B cell (primary cell): ENCODE measurements around the gene SLC9C1. TPM values are rescaled to one million over a fixed set of nuclear protein-coding genes. Genes with fewer than 3 reads are reported as not detected.

Experiments used
- ATAC-seq: fragments of 200-7000 bp; cut with Tn5 transposase; one replicate; pipeline ENCODE4 v1.10.0; 2021; ENCODE audit warnings: low read depth, mild to moderate bottlenecking, moderate number of reproducible peaks, moderate library complexity
- CTCF ChIA-PET: fragments of 350-600 bp; sonication (Branson Sonifier 250); formaldehyde crosslinking; loops from one replicate; lab custom pipeline; 2021; ENCODE audit warnings: antibody characterized with exemption, inconsistent platforms; lab: Charles Lee
- POLR2A ChIA-PET: fragments of 350-600 bp; sonication (Branson Sonifier 250); formaldehyde crosslinking; loops from one replicate; lab custom pipeline; 2021; ENCODE audit warnings: antibody characterized with exemption; lab: Charles Lee
- DNase-seq: peaks from one replicate; pipeline ENCODE4 v3.0.0; 2013
- H2AFZ ChIP-seq: 2 replicates; pipeline ENCODE4 v1.6.1; 2012; ENCODE audit warnings: mild to moderate bottlenecking, low read depth, low read length; ENCODE audit not compliant: insufficient read depth, poor library complexity, severe bottlenecking
- H3K27ac ChIP-seq, 2 donors: 1 replicate in 1 of 2; 2 replicates in 1 of 2; pipeline ENCODE4 v1.5.1; 2012 to 2013; ENCODE audit warnings: low read length in 2 of 2, mild to moderate bottlenecking in 2 of 2, moderate library complexity in 1 of 2
- H3K27me3 ChIP-seq, 4 experiments: fragments of 200-600 bp in 1 of 4; sonication (generic) in 1 of 4; replicated peaks in 1 of 4; 1 replicate in 2 of 4; 2 replicates in 2 of 4; pipeline versions ENCODE4 v1.6.1 to v1.7.0; 2013 to 2016; ENCODE audit warnings: low read length in 3 of 4, mild to moderate bottlenecking in 2 of 4, mixed read lengths in 1 of 4, moderate library complexity in 1 of 4; ENCODE audit not compliant: insufficient read depth in 4 of 4, control insufficient read depth in 3 of 4; ENCODE audit errors: control extremely low read depth in 1 of 4
- H3K36me3 ChIP-seq, 2 experiments: replicated peaks in 1 of 2; 1 replicate in 1 of 2; 2 replicates in 1 of 2; pipeline versions ENCODE4 v1.6.1 to v1.7.1; 2013; ENCODE audit warnings: low read length in 1 of 2; ENCODE audit not compliant: insufficient read depth in 2 of 2, control insufficient read depth in 1 of 2; ENCODE audit errors: control extremely low read depth in 1 of 2, extremely low read depth in 1 of 2
- H3K4me1 ChIP-seq, 2 donors: fragments of 200-600 bp in 1 of 2; sonication (generic) in 1 of 2; 1 replicate in 1 of 2; 2 replicates in 1 of 2; pipeline versions ENCODE4 v1.5.1 to v1.6.1; 2013 to 2017; ENCODE audit warnings: low read length in 2 of 2; ENCODE audit not compliant: control insufficient read depth in 2 of 2, insufficient read depth in 2 of 2
- H3K4me2 ChIP-seq: replicated peaks from 2 replicates; pipeline ENCODE3; 2012; ENCODE audit warnings: mild to moderate bottlenecking, low read depth, low read length; ENCODE audit not compliant: poor library complexity, severe bottlenecking
- H3K4me3 ChIP-seq, 5 experiments: fragments of 200-600 bp in 1 of 5; sonication (generic) in 1 of 5; 1 replicate in 3 of 5; 2 replicates in 2 of 5; pipeline versions ENCODE4 v1.5.1 to v1.7.0; 2011 to 2016; ENCODE audit warnings: low read length in 4 of 5, mild to moderate bottlenecking in 4 of 5, low read depth in 2 of 5, control low read depth in 1 of 5, moderate library complexity in 1 of 5; ENCODE audit not compliant: insufficient read depth in 1 of 5; ENCODE audit errors: control extremely low read depth in 1 of 5, extremely low read depth in 1 of 5
- H3K79me2 ChIP-seq: fragments of 200-600 bp; sonication (generic); one replicate; pipeline ENCODE4 v1.6.0; 2016; ENCODE audit warnings: low read length; ENCODE audit not compliant: control insufficient read depth, insufficient read depth
- H3K9ac ChIP-seq: fragments of 200-600 bp; sonication (generic); 2 replicates; pipeline ENCODE4 v1.6.1; 2017; ENCODE audit warnings: mild to moderate bottlenecking, low read length, moderate library complexity
- H3K9me3 ChIP-seq, 3 donors: one replicate each; pipeline versions ENCODE4 v1.6.1 to v1.7.1; 2013; ENCODE audit warnings: low read length in 2 of 3; ENCODE audit not compliant: control insufficient read depth in 2 of 3, insufficient read depth in 1 of 3; ENCODE audit errors: control extremely low read depth in 1 of 3
- H4K20me1 ChIP-seq: 2 replicates; pipeline ENCODE4 v1.6.0; 2012; ENCODE audit warnings: mild to moderate bottlenecking, low read length; ENCODE audit not compliant: insufficient read depth, control insufficient read depth, poor library complexity, severe bottlenecking
- H3K27ac Mint-ChIP-seq: one replicate; pipeline ENCODE4 v1.8.0; 2021; ENCODE audit warnings: mixed read lengths
- H3K27me3 Mint-ChIP-seq: one replicate; pipeline ENCODE4 v1.8.0; 2021; ENCODE audit warnings: mixed read lengths
- H3K4me1 Mint-ChIP-seq: one replicate; pipeline ENCODE4 v1.8.0; 2021; ENCODE audit warnings: mixed read lengths
- H3K4me3 Mint-ChIP-seq: one replicate; pipeline ENCODE4 v1.8.0; 2021; ENCODE audit warnings: mixed read lengths
- H3K9me3 Mint-ChIP-seq: one replicate; pipeline ENCODE4 v1.8.0; 2022; ENCODE audit warnings: mixed read lengths; ENCODE audit not compliant: insufficient read depth
- CTCF ChIP-seq: fragments of 200-600 bp; IDR thresholded peaks from one replicate; pipeline ENCODE4 v1.8.0; 2022; ENCODE audit warnings: antibody characterized with exemption, mild to moderate bottlenecking
- EZH2 ChIP-seq: IDR thresholded peaks from 2 replicates; pipeline ENCODE4 v1.6.1; 2012; ENCODE audit warnings: borderline replicate concordance, low read depth, mild to moderate bottlenecking, moderate library complexity, low read length; ENCODE audit not compliant: insufficient read depth, poor library complexity, severe bottlenecking
- WGBS: methylation state at CpG from one replicate; pipeline ENCODE4 v1.1.5; 2013; ENCODE audit warnings: missing lambda C conversion rate; ENCODE audit not compliant: insufficient coverage; 5-methylcytosine and 5-hydroxymethylcytosine counted together
- intact Hi-C: fragments of 100-400 bp; cut with micrococcal nuclease; formaldehyde crosslinking; loops from one replicate; pipeline ENCODE4 v1.10.0; 2022
- polyA plus RNA-seq: library from polyadenylated mRNA; depleted of rRNA; stranded (reverse); fragments of >200 nt; gene quantifications from 2 replicates; pipeline ENCODE4 v1.2.3, GENCODE V29; 2012
- total RNA-seq, 2 donors: library from RNA; stranded (reverse); fragments of 120-200 nt in 1 of 2; gene quantifications; 1 replicate in 1 of 2; 2 replicates in 1 of 2; pipeline versions ENCODE4 v1.2.3 to v1.2.4, GENCODE V29; 2013 to 2022

Gene SLC9C1
- total and polyA plus RNA-seq, 2 donors (not counting 1 experiment from before 2014, with no cell fraction given) = 0.07 to 0.49 TPM

- Mint-ChIP-seq H3K27me3 (peaks cover 3% of the 10 kb centered on the region), H3K27ac (no peak overlapping the region), H3K4me1 (peaks cover 10% of the 10 kb centered on the region), H3K9me3 (peaks cover 2% of the 10 kb centered on the region), H3K4me3 (no peak overlapping the region)
- Histone ChIP-seq H3K9me3 (peaks cover 0 to 6% (median 0%) of the 10 kb centered on the region in 3 donors), H2AFZ (no peak overlapping the region), H3K79me2 (no peaks in the 10 kb centered on the region), H3K4me3 (no peak overlapping the region), H3K9ac (no peak overlapping the region), H4K20me1 (no peaks in the 10 kb centered on the region), H3K4me1 (peaks cover 0 to 4% of the 10 kb centered on the region in 2 donors), H3K27me3 (no peaks in the 10 kb centered on the region), H3K4me2 (no peak overlapping the region), H3K36me3 (no peaks in the 10 kb centered on the region), H3K27ac (no peak overlapping the region)
- DNase-seq = peak; percentile 47
- TF ChIP-seq CTCF = no peak
- no peak for TF ChIP-seq EZH2
- intact Hi-C loops = loop anchor here (5.0 kb wide), 1 partner anchor 55 kb away; no protein-coding TSS in a partner anchor
- peak; percentile 63 for ATAC-seq
- WGBS = no CpG with 5 or more reads among the region's 2 CpGs
- POLR2A ChIA-PET = no interaction called here
- CTCF ChIA-PET = interaction anchor here (1.3 kb wide), 1 partner anchor 56 kb away, joined by 5 read pairs; no protein-coding TSS in a partner anchor
These were observed 126.3 kb downstream of the SLC9C1 start for GRCh38 chr3:112167758-112168157.

GRCh38 chr3:112149136-112149535 lies 144.9 kb downstream of the SLC9C1 start:
- Mint-ChIP-seq H3K4me3 (no peak overlapping the region), H3K9me3 (peaks cover 14% of the 10 kb centered on the region), H3K4me1 (no peaks in the 10 kb centered on the region), H3K27ac (no peak overlapping the region), H3K27me3 (no peaks in the 10 kb centered on the region)
- Histone ChIP-seq H3K4me2 (no peak overlapping the region), H3K9me3 (peaks cover 0 to 16% (median 16%) of the 10 kb centered on the region in 3 donors), H3K27ac (no peak overlapping the region), H3K4me3 (no peak overlapping the region), H3K36me3 (no peaks in the 10 kb centered on the region), H2AFZ (no peak overlapping the region), H3K4me1 (no peaks in the 10 kb centered on the region), H3K9ac (no peak overlapping the region), H3K79me2 (no peaks in the 10 kb centered on the region), H3K27me3 (no peaks in the 10 kb centered on the region), H4K20me1 (no peaks in the 10 kb centered on the region)
- WGBS = 83% methylated on average over 1 of the region's 1 CpG
- DNase-seq (no peak), ATAC-seq (no peak)
- ChIA-PET POLR2A (no interaction called here), CTCF (interaction anchor here (0.6 kb wide), 1 partner anchor 170 kb away, joined by 3 read pairs; no protein-coding TSS in a partner anchor)
- intact Hi-C loops = no loop called here
- no peak for TF ChIP-seq CTCF
